SU-DHL-6 (cell line): Measurements from ENCODE around the gene POLN.

Source experiments
- EZH2phosphoT487 ChIP-seq: fragments of 200-600 bp; sonication (generic), shearing (Covaris generic); conservative IDR thresholded peaks from 2 replicates; pipeline ENCODE4 v1.6.1; 2018; ENCODE audit warnings: mild to moderate bottlenecking, antibody characterized with exemption, low read length, moderate library complexity, mixed read lengths
- TF ChIP-seq, protein P1 (sequence below): fragments of 200-600 bp; sonication (generic); IDR thresholded peaks from one replicate; pipeline ENCODE4 v1.5.1; 2017; ENCODE audit warnings: antibody characterized with exemption, mild to moderate bottlenecking, low read length, moderate library complexity; ENCODE audit not compliant: insufficient read depth, poor library complexity, severe bottlenecking

DNA sequence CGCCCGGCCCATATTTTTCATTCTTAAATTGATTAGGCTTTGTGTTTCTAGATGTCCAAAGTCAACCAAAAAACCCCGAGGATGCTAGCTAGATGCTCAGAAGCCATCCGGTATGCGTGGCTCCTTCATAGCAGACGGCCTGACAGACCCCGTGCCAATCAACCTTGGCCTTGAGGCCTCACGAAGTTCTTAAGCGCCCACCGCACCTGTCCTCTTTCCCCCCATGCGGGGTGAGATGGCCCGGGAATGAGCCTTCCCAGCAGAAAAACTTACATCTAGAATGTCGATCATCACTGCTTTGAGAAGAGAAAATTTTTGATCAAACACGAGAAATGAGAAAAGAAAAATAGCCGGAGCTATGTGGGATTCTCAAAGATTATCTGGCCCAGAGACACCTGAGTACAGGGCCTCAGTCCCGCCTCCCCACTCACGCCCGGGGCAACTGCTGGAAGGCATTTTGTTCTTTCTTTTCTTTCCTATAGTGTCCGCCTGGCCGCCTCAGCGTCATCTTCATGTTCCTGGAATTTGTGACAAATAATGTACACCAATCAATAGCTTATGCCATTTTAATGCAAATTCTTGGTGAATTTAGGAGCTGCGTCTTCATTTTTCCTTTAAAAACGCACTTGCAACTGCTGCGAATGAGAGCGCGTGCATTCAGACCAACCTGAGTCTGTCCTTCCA, 184.4 kb downstream of the POLN start:
- TF ChIP-seq, protein P1, sequence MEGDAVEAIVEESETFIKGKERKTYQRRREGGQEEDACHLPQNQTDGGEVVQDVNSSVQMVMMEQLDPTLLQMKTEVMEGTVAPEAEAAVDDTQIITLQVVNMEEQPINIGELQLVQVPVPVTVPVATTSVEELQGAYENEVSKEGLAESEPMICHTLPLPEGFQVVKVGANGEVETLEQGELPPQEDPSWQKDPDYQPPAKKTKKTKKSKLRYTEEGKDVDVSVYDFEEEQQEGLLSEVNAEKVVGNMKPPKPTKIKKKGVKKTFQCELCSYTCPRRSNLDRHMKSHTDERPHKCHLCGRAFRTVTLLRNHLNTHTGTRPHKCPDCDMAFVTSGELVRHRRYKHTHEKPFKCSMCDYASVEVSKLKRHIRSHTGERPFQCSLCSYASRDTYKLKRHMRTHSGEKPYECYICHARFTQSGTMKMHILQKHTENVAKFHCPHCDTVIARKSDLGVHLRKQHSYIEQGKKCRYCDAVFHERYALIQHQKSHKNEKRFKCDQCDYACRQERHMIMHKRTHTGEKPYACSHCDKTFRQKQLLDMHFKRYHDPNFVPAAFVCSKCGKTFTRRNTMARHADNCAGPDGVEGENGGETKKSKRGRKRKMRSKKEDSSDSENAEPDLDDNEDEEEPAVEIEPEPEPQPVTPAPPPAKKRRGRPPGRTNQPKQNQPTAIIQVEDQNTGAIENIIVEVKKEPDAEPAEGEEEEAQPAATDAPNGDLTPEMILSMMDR, result no peak
- TF ChIP-seq EZH2phosphoT487, result no peak
